Measurements from ENCODE around the gene FGF14.
A peak's percentile ranks its signal among the peaks of the same experiment; 100 is the strongest.

The FGF14 gene

GRCh38 chr13:101930331-101930730 lies 471.5 kb downstream of the FGF14 start:
- DNase-seq (ENCODE audit: low spot score) (no peak), ATAC-seq (ENCODE audit: low read depth) (no peak)
- H3K36me3 ChIP-seq (ENCODE audit: low read depth) = no peaks in the 10 kb centered on the region
- H3K27ac ChIP-seq (ENCODE audit: poor library complexity, severe bottlenecking) = no peak overlapping the region
- no peak overlapping the region for H3K4me3 ChIP-seq (ENCODE audit: severe bottlenecking)
- no peaks in the 10 kb centered on the region for H3K4me1 ChIP-seq (ENCODE audit: insufficient read depth, poor library complexity, severe bottlenecking)
- TF ChIP-seq, protein P1, sequence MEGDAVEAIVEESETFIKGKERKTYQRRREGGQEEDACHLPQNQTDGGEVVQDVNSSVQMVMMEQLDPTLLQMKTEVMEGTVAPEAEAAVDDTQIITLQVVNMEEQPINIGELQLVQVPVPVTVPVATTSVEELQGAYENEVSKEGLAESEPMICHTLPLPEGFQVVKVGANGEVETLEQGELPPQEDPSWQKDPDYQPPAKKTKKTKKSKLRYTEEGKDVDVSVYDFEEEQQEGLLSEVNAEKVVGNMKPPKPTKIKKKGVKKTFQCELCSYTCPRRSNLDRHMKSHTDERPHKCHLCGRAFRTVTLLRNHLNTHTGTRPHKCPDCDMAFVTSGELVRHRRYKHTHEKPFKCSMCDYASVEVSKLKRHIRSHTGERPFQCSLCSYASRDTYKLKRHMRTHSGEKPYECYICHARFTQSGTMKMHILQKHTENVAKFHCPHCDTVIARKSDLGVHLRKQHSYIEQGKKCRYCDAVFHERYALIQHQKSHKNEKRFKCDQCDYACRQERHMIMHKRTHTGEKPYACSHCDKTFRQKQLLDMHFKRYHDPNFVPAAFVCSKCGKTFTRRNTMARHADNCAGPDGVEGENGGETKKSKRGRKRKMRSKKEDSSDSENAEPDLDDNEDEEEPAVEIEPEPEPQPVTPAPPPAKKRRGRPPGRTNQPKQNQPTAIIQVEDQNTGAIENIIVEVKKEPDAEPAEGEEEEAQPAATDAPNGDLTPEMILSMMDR (IDR thresholded peaks at IDR 0.05; ENCODE audit: poor library complexity, severe bottlenecking) = no peak
- H3K27me3 ChIP-seq (ENCODE audit: insufficient read depth, poor library complexity, severe bottlenecking) = peaks cover 3% of the 10 kb centered on the region
- H3K9me3 ChIP-seq (ENCODE audit: severe bottlenecking) = no peaks in the 10 kb centered on the region

- Histone ChIP-seq H3K4me1 (ENCODE audit: insufficient read depth, poor library complexity, severe bottlenecking) (no peaks in the 10 kb centered on the region), H3K27ac (ENCODE audit: poor library complexity, severe bottlenecking) (no peak overlapping the region), H3K36me3 (ENCODE audit: low read depth) (no peaks in the 10 kb centered on the region), H3K27me3 (ENCODE audit: insufficient read depth, poor library complexity, severe bottlenecking) (peaks cover 25% of the 10 kb centered on the region), H3K9me3 (ENCODE audit: severe bottlenecking) (no peaks in the 10 kb centered on the region), H3K4me3 (ENCODE audit: severe bottlenecking) (no peak overlapping the region)
- TF ChIP-seq, protein P1 (IDR thresholded peaks at IDR 0.05; ENCODE audit: poor library complexity, severe bottlenecking) = no peak
- DNase-seq (ENCODE audit: low spot score) = no peak
- ATAC-seq (ENCODE audit: low read depth) = no peak
Observed at GRCh38 chr13:101925731-101926130, 476.1 kb downstream of the FGF14 start.

- Histone ChIP-seq H3K4me1 (ENCODE audit: insufficient read depth, poor library complexity, severe bottlenecking) (no peaks in the 10 kb centered on the region), H3K9me3 (ENCODE audit: severe bottlenecking) (no peaks in the 10 kb centered on the region), H3K36me3 (ENCODE audit: low read depth) (no peaks in the 10 kb centered on the region), H3K27me3 (ENCODE audit: insufficient read depth, poor library complexity, severe bottlenecking) (peaks cover 80% of the 10 kb centered on the region), H3K27ac (ENCODE audit: poor library complexity, severe bottlenecking) (no peak overlapping the region), H3K4me3 (ENCODE audit: severe bottlenecking) (no peak overlapping the region)
- 0 out of 3 replicates have a peak, but pooled peaks have one; percentile 37 for ATAC-seq (ENCODE audit: low read depth)
- DNase-seq (ENCODE audit: low spot score) = no peak
- TF ChIP-seq, protein P1 (IDR thresholded peaks at IDR 0.05; ENCODE audit: poor library complexity, severe bottlenecking) = no peak
Observed at GRCh38 chr13:101919541-101920181, 482.2 kb downstream of the FGF14 start.

DNA sequence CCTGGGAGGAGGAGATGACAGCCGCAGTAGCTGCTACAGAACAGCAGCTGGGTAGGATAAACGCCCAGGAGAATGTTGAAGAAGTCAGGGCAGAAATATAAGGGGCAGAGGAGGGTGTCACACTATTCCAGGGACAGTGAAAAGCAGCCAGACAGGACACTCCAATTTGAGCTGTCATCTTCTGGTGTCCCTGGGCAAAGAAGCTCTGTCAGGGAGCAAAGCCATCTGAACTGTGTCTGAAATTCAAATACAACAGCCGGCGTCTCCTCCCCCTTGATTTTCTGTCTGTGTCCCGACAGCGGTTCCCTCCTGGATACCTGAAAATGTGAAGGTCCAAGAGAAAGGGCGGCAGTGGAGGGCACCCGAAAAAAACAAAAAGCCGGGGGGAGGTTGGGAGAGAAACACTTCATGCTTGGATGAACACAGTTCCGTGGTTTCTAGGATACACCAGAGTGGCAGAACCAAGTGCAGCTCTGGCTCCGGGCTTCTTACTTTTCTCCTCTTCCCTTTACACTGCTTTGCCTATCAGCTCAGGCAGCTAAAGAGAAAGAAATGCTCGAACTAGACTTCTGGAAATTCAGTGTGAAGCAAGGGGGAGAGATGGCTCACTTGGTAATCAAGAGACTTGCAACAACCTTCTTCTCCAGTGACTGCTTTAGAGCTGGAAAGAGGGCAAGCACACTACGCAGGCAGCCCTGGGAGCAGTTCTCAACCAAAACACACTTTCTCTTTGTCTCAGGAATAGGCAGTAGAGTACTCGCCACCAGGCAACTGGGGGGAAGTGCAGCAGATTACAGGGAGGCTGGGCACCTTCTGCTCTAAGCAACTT lies 483.8 kb downstream of the FGF14 start:
- H3K9me3 ChIP-seq (ENCODE audit: severe bottlenecking) = no peaks in the 10 kb centered on the region
- no peaks in the 10 kb centered on the region for H3K4me1 ChIP-seq (ENCODE audit: insufficient read depth, poor library complexity, severe bottlenecking)
- TF ChIP-seq, protein P1 (IDR thresholded peaks at IDR 0.05; ENCODE audit: poor library complexity, severe bottlenecking) = no peak
- H3K4me3 ChIP-seq (ENCODE audit: severe bottlenecking) = no peak overlapping the region
- peaks cover 90% of the 10 kb centered on the region for H3K27me3 ChIP-seq (ENCODE audit: insufficient read depth, poor library complexity, severe bottlenecking)
- H3K27ac ChIP-seq (ENCODE audit: poor library complexity, severe bottlenecking) = no peak overlapping the region
- ATAC-seq (ENCODE audit: low read depth) (peak; percentile 46; the same call in 1 of the 3 replicates), DNase-seq (ENCODE audit: low spot score) (no peak)
- H3K36me3 ChIP-seq (ENCODE audit: low read depth) = no peaks in the 10 kb centered on the region

GRCh38 chr13:101917475-101917810 lies 484.4 kb downstream of the FGF14 start:
- TF ChIP-seq, protein P1 (IDR thresholded peaks at IDR 0.05; ENCODE audit: poor library complexity, severe bottlenecking) = no peak
- no peak for ATAC-seq (ENCODE audit: low read depth)
- Histone ChIP-seq H3K36me3 (ENCODE audit: low read depth) (no peaks in the 10 kb centered on the region), H3K9me3 (ENCODE audit: severe bottlenecking) (no peaks in the 10 kb centered on the region), H3K27ac (ENCODE audit: poor library complexity, severe bottlenecking) (no peak overlapping the region), H3K4me3 (ENCODE audit: severe bottlenecking) (no peak overlapping the region), H3K4me1 (ENCODE audit: insufficient read depth, poor library complexity, severe bottlenecking) (no peaks in the 10 kb centered on the region), H3K27me3 (ENCODE audit: insufficient read depth, poor library complexity, severe bottlenecking) (peaks cover 88% of the 10 kb centered on the region)
- DNase-seq (ENCODE audit: low spot score) = no peak
